Naive thymus-derived CD4-positive, alpha-beta T cell (primary cell): ENCODE data around the gene ZDHHC7. TPM values are rescaled to one million over a fixed set of nuclear protein-coding genes. Genes with fewer than 3 reads are reported as not detected.

ENCODE experiments used
- ATAC-seq: fragments of 150-1000 bp; cut with Tn5 transposase; 2 replicates; pipeline ENCODE4 v1.10.0; 2021; ENCODE audit warnings: mild to moderate bottlenecking, moderate library complexity
- CTCF ChIA-PET: fragments of 350-600 bp; sonication (Branson Sonifier 250); formaldehyde crosslinking; loops from one replicate; lab custom pipeline; 2021; ENCODE audit warnings: antibody characterized with exemption; lab: Charles Lee
- POLR2A ChIA-PET: fragments of 350-600 bp; sonication (Branson Sonifier 250); formaldehyde crosslinking; loops from one replicate; lab custom pipeline; 2021; ENCODE audit warnings: antibody characterized with exemption, inconsistent platforms; lab: Charles Lee
- DNase-seq, 9 donors: peaks; one replicate each; pipeline versions ENCODE4 v3.0.0 to v3.0.0-alpha.2; 2020 to 2022; ENCODE audit warnings: mixed read lengths in 1 of 9
- H3K27ac ChIP-seq: one replicate; pipeline ENCODE4 v1.7.0; 2013; ENCODE audit warnings: mild to moderate bottlenecking, low read depth, low read length, moderate library complexity
- H3K27me3 ChIP-seq, 2 donors: one replicate each; pipeline ENCODE4 v1.7.0; 2013; ENCODE audit warnings: low read length in 2 of 2, mild to moderate bottlenecking in 2 of 2, moderate library complexity in 2 of 2; ENCODE audit not compliant: control insufficient read depth in 2 of 2, insufficient read depth in 2 of 2
- H3K36me3 ChIP-seq, 3 experiments: 1 replicate in 2 of 3; 2 replicates in 1 of 3; pipeline ENCODE4 v1.7.0; 2013; ENCODE audit warnings: low read length in 3 of 3, mild to moderate bottlenecking in 3 of 3, moderate library complexity in 1 of 3; ENCODE audit not compliant: insufficient read depth in 3 of 3, control insufficient read depth in 2 of 3
- H3K4me1 ChIP-seq, 2 donors: one replicate each; pipeline ENCODE4 v1.7.0; 2013; ENCODE audit warnings: low read length in 2 of 2, mild to moderate bottlenecking in 2 of 2, moderate library complexity in 1 of 2; ENCODE audit not compliant: control insufficient read depth in 2 of 2, insufficient read depth in 2 of 2
- H3K4me3 ChIP-seq: 2 replicates; pipeline ENCODE4 v1.7.0; 2013; ENCODE audit warnings: mild to moderate bottlenecking, low read length
- H3K9me3 ChIP-seq, 3 experiments: 1 replicate in 2 of 3; 2 replicates in 1 of 3; pipeline ENCODE4 v1.7.0; 2013; ENCODE audit warnings: low read length in 3 of 3; ENCODE audit not compliant: control insufficient read depth in 2 of 3
- H3K27ac Mint-ChIP-seq, 9 donors: one replicate each; pipeline ENCODE4 v1.8.0; 2020 to 2022; ENCODE audit warnings: mixed read lengths in 9 of 9, mild to moderate bottlenecking in 8 of 9, moderate library complexity in 5 of 9, inconsistent platforms in 2 of 9
- H3K27me3 Mint-ChIP-seq, 5 donors: one replicate each; pipeline ENCODE4 v1.8.0; 2021 to 2022; ENCODE audit warnings: mixed read lengths in 5 of 5, mild to moderate bottlenecking in 1 of 5
- H3K36me3 Mint-ChIP-seq, 5 donors: one replicate each; pipeline ENCODE4 v1.8.0; 2020 to 2022; ENCODE audit warnings: mixed read lengths in 5 of 5, mild to moderate bottlenecking in 3 of 5, inconsistent platforms in 1 of 5
- H3K4me1 Mint-ChIP-seq, 7 donors: one replicate each; pipeline ENCODE4 v1.8.0; 2020 to 2022; ENCODE audit warnings: mixed read lengths in 7 of 7, mild to moderate bottlenecking in 3 of 7, inconsistent platforms in 1 of 7
- H3K4me3 Mint-ChIP-seq, 10 donors: one replicate each; pipeline ENCODE4 v1.8.0; 2020 to 2022; ENCODE audit warnings: mild to moderate bottlenecking in 10 of 10, mixed read lengths in 10 of 10, moderate library complexity in 6 of 10, inconsistent platforms in 2 of 10
- H3K9me3 Mint-ChIP-seq, 11 donors: one replicate each; pipeline ENCODE4 v1.8.0; 2020 to 2022; ENCODE audit warnings: mixed read lengths in 11 of 11, mild to moderate bottlenecking in 4 of 11, inconsistent platforms in 1 of 11, moderate library complexity in 1 of 11
- intact Hi-C, 2 donors: fragments of 100-400 bp; cut with micrococcal nuclease; formaldehyde crosslinking; loops; one replicate each; pipeline ENCODE4 v1.15.1; 2023
- polyA plus RNA-seq, 2 donors: library from polyadenylated mRNA; unstranded; fragments of 300-500 nt; fragmentation: Illumina TruSeq; gene quantifications; one replicate each; pipeline ENCODE4 v1.2.3, GENCODE V29; 2021
- total RNA-seq, 6 experiments: library from RNA in 5 of 6; stranded (reverse) in 5 of 6; gene quantifications; 1 replicate in 5 of 6; 2 replicates in 1 of 6; pipeline ENCODE4 v1.2.3 and lab custom pipeline; 2021 to 2026

ZDHHC7 gene
- total and polyA plus RNA-seq, 7 experiments from 2014 or later, result 31.7 to 62.2 (median 33.4) TPM

- no peak overlapping the region for H3K4me3 ChIP-seq
- H3K4me3 Mint-ChIP-seq, result no peak overlapping the region
- DNase-seq (no peak), ATAC-seq (no peak)
- H3K27me3 Mint-ChIP-seq, result no peaks in the 10 kb centered on the region
- ChIA-PET CTCF (no interaction called here), POLR2A (no interaction called here)
- H3K36me3 ChIP-seq, result peaks cover 6 to 54% (median 12%) of the 10 kb centered on the region in 3 experiments
- H3K27ac Mint-ChIP-seq, result peak overlapping the region in 3 of 9 donors; percentile 2 to 60 (median 41)
- intact Hi-C loops, result no loop called here
- no peaks in the 10 kb centered on the region for H3K9me3 Mint-ChIP-seq
- no peaks in the 10 kb centered on the region for H3K4me1 ChIP-seq
- H3K27me3 ChIP-seq, result no peaks in the 10 kb centered on the region
- H3K4me1 Mint-ChIP-seq, result peaks cover 5 to 27% (median 13%) of the 10 kb centered on the region in 7 donors
- H3K36me3 Mint-ChIP-seq, result peaks cover 8 to 48% (median 15%) of the 10 kb centered on the region in 5 donors
- no peak overlapping the region for H3K27ac ChIP-seq
- no peaks in the 10 kb centered on the region for H3K9me3 ChIP-seq
Measured at GRCh38 chr16:84986879-84987278, 24.5 kb downstream of the ZDHHC7 start.

DNA sequence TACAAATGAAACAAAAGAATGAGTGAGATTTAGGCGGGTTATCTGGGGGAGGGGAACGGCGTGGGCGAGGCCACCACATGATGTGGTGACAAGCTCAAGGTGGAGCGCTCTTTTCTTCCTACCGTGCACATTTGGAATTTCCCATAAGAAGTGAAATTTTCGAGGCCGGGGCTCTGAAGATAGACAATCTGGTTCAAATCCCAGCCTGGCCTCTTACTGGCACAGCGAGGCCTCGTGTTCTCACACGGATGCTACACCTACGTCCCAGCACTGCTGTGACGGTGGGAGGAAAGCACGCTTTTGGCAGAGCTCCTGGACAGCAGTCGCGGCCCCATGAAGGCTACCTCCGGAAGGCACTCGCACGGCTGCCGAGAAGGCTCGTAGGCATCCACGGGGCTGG lies 25.2 kb downstream of the ZDHHC7 start:
- intact Hi-C loops, result no loop called here
- Mint-ChIP-seq H3K27me3 (no peaks in the 10 kb centered on the region), H3K27ac (peak overlapping the region in 2 of 9 donors; percentile 54 to 65), H3K4me3 (no peak overlapping the region), H3K36me3 (peaks cover 8 to 55% (median 15%) of the 10 kb centered on the region in 5 donors), H3K9me3 (no peaks in the 10 kb centered on the region), H3K4me1 (peaks cover 5 to 27% (median 13%) of the 10 kb centered on the region in 7 donors)
- CTCF ChIA-PET, result no interaction called here
- H3K4me1 ChIP-seq, result no peaks in the 10 kb centered on the region
- H3K4me3 ChIP-seq, result no peak overlapping the region
- peaks cover 6 to 62% (median 12%) of the 10 kb centered on the region in 3 experiments for H3K36me3 ChIP-seq
- H3K27ac ChIP-seq, result no peak overlapping the region
- H3K27me3 ChIP-seq, result no peaks in the 10 kb centered on the region
- no peaks in the 10 kb centered on the region for H3K9me3 ChIP-seq
- ATAC-seq (no peak), DNase-seq (no peak)
- POLR2A ChIA-PET, result no interaction called here

DNA sequence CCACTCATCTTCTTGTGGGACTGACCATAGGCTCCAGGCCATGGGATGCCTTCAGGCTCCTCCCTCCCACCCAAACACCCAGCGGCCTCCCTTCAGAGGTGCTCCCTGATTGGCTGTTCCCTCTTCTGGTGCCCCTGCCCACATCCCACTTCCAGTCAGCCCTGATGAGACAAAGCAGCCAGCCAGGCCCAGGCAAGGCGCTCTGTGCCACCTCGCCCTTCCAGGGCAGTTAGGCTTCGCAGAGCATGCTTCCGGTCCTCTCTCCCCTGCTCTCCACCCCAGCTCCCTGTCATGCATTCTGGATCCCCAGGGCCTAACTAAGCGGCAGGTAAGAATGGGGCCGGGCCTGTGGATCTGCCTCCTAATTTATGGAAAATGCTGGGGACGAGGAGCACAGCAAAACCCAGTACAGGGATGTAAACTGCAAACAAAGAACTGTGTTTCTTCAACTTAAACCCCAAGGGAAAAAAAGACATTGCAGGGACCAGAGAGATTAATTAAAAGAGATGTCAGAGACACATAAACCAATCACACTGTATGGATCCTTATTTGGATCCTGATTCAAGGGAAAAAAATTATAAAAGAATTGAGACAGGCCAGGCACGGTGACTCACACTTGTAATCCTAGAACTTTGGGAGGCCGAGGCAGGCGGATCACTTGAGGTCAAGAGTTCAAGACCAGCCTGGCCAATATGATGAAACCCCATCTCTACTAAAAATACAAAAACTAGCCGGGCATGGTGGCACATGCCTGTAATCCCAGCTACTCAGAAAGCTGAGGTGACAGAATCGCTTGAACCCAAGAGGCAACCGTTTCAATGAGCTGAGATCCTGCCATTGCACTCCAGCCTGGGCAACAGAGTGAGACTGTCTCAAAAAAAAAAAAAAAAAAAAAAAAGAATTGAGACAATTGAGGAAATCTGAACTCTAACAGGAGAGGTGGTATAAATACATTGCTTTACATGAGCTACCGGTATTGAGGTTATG lies 26.0 kb downstream of the ZDHHC7 start:
- peaks cover 5 to 22% (median 13%) of the 10 kb centered on the region in 7 donors for H3K4me1 Mint-ChIP-seq
- ChIA-PET POLR2A (no interaction called here), CTCF (no interaction called here)
- H3K27ac Mint-ChIP-seq, result peak overlapping the region in 2 of 9 donors; percentile 54 to 65
- H3K36me3 ChIP-seq, result peaks cover 6 to 67% (median 15%) of the 10 kb centered on the region in 3 experiments
- H3K4me3 Mint-ChIP-seq, result no peak overlapping the region
- intact Hi-C loops, result no loop called here
- H3K4me1 ChIP-seq, result no peaks in the 10 kb centered on the region
- DNase-seq (no peak), ATAC-seq (no peak)
- peaks cover 10 to 54% (median 16%) of the 10 kb centered on the region in 5 donors for H3K36me3 Mint-ChIP-seq
- H3K9me3 Mint-ChIP-seq, result no peaks in the 10 kb centered on the region
- H3K27me3 ChIP-seq, result no peaks in the 10 kb centered on the region
- H3K4me3 ChIP-seq, result no peak overlapping the region
- H3K27ac ChIP-seq, result no peak overlapping the region
- no peaks in the 10 kb centered on the region for H3K9me3 ChIP-seq
- no peaks in the 10 kb centered on the region for H3K27me3 Mint-ChIP-seq

DNA sequence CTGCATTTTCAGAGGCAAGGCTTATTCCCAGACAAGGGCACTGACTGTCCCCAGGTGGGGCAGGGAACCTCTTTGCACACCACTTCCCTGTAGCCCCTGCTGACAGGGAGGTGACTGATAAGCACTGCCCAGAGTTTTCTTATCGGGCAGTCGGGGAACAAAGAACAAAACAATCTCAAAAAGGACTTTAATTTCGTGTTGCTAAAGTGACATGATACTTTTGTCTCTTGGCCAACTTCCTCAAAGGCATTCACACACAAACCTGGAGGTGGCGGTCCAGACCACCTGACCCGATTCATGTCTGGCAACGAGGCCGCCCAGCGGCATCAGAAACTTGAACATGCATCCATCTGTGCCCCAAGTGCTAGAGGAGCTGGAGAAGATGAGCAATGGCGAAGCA lies 28.9 kb downstream of the ZDHHC7 start:
- peak; percentile 58 for ATAC-seq
- no peak overlapping the region for H3K27ac ChIP-seq
- H3K27ac Mint-ChIP-seq, result peak overlapping the region in 7 of 9 donors; percentile 6 to 84 (median 51)
- H3K36me3 ChIP-seq, result peaks cover 6 to 48% (median 13%) of the 10 kb centered on the region in 3 experiments
- CTCF ChIA-PET, result interaction anchor here (2.1 kb wide), 1 partner anchor 105 kb away, joined by 8 read pairs; no protein-coding TSS in a partner anchor
- H3K9me3 ChIP-seq, result no peaks in the 10 kb centered on the region
- no peaks in the 10 kb centered on the region for H3K27me3 Mint-ChIP-seq
- H3K4me3 ChIP-seq, result no peak overlapping the region
- no peaks in the 10 kb centered on the region for H3K27me3 ChIP-seq
- H3K4me1 ChIP-seq, result no peaks in the 10 kb centered on the region
- DNase-seq, result peak in 3 of 9 donors; percentile 7 to 17 (median 11)
- H3K4me1 Mint-ChIP-seq, result peaks cover 5 to 20% (median 11%) of the 10 kb centered on the region in 7 donors
- no peaks in the 10 kb centered on the region for H3K9me3 Mint-ChIP-seq
- peaks cover 4 to 47% (median 25%) of the 10 kb centered on the region in 5 donors for H3K36me3 Mint-ChIP-seq
- no peak overlapping the region for H3K4me3 Mint-ChIP-seq
- intact Hi-C loops, result no loop called here
- POLR2A ChIA-PET, result no interaction called here

GRCh38 chr16:84979516-84979915 lies 31.8 kb downstream of the ZDHHC7 start:
- no peaks in the 10 kb centered on the region for H3K9me3 ChIP-seq
- peaks cover 0 to 9% (median 5%) of the 10 kb centered on the region in 7 donors for H3K4me1 Mint-ChIP-seq
- no peaks in the 10 kb centered on the region for H3K9me3 Mint-ChIP-seq
- ChIA-PET POLR2A (no interaction called here), CTCF (interaction anchor here (0.6 to 1.3 kb wide), 5 partner anchors 9 to 703 kb away, joined by 3 to 8 read pairs (median 5); no protein-coding TSS in a partner anchor)
- no peak overlapping the region for H3K27ac ChIP-seq
- intact Hi-C loops, result no loop called here
- DNase-seq (no peak), ATAC-seq (no peak)
- no peak overlapping the region for H3K4me3 Mint-ChIP-seq
- H3K36me3 Mint-ChIP-seq, result peaks cover 11 to 48% (median 21%) of the 10 kb centered on the region in 5 donors
- peaks cover 0 to 54% (median 16%) of the 10 kb centered on the region in 3 experiments for H3K36me3 ChIP-seq
- no peaks in the 10 kb centered on the region for H3K27me3 ChIP-seq
- H3K27me3 Mint-ChIP-seq, result no peaks in the 10 kb centered on the region
- H3K4me1 ChIP-seq, result no peaks in the 10 kb centered on the region
- H3K4me3 ChIP-seq, result no peak overlapping the region
- peak overlapping the region in 1 of 9 donors; percentile 35 for H3K27ac Mint-ChIP-seq

DNA sequence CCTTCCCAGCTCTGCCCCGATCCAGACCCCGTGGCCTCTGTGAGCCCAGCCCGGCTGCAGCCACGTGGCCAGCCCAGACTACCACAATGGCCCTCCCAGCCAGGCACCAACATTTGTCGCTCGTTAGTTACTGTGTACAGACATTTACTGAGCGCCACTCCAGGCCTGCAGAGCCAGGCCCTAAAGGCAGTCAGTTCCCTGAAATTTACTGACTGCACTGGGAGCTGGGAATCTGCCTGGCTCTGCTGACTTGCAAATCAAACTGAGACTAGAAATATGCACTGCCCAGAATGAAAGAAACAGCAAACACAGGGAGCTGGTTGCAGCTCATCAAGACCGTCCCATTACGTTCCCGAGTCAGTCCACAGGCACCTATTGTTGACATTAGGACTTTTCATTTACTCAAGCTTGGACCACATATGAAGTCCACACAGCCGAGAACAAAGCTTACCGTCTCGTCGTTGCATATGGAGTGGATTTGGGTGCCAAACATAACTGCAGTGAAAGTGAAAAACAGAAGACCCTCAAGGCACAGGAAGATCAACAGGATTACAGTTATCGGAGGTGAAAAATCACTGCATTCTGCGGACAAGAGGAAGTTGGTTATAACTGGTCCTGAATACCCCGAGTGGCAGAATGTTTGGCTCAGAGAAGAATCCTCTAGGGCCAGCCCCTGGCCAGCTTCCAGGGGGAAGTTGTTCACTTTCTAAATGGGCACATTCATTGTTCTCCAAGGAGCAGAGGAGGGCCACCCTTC lies 34.5 kb downstream of the ZDHHC7 start:
- intact Hi-C loops, result no loop called here
- H3K27ac Mint-ChIP-seq, result peak overlapping the region in 2 of 9 donors; percentile 13 to 49
- CTCF ChIA-PET, result interaction anchor here (1.4 to 1.6 kb wide), 2 partner anchors 22 to 223 kb away, joined by 4 to 5 read pairs; no protein-coding TSS in a partner anchor
- H3K9me3 Mint-ChIP-seq, result no peaks in the 10 kb centered on the region
- no peak overlapping the region for H3K27ac ChIP-seq
- H3K4me3 ChIP-seq, result no peak overlapping the region
- no peak overlapping the region for H3K4me3 Mint-ChIP-seq
- H3K27me3 ChIP-seq, result no peaks in the 10 kb centered on the region
- no peak for ATAC-seq
- H3K36me3 ChIP-seq, result peaks cover 0 to 52% (median 16%) of the 10 kb centered on the region in 3 experiments
- no peaks in the 10 kb centered on the region for H3K9me3 ChIP-seq
- H3K36me3 Mint-ChIP-seq, result peaks cover 9 to 47% (median 24%) of the 10 kb centered on the region in 5 donors
- no peak for DNase-seq
- no peaks in the 10 kb centered on the region for H3K27me3 Mint-ChIP-seq
- POLR2A ChIA-PET, result no interaction called here
- H3K4me1 ChIP-seq, result no peaks in the 10 kb centered on the region
- peaks cover 0 to 2% (median 0%) of the 10 kb centered on the region in 7 donors for H3K4me1 Mint-ChIP-seq
